HUES48 (cell line): ENCODE measurements around the gene CBLN3.

Source experiments
- H3K27ac ChIP-seq: one replicate; pipeline ENCODE4 v1.7.0; 2013; ENCODE audit warnings: low read depth, low read length, inconsistent platforms
- H3K27me3 ChIP-seq: 2 replicates; pipeline ENCODE4 v1.6.1; 2013; ENCODE audit warnings: mild to moderate bottlenecking, low read length; ENCODE audit not compliant: control insufficient read depth, insufficient read depth
- H3K36me3 ChIP-seq: 2 replicates; pipeline ENCODE4 v1.6.1; 2013; ENCODE audit warnings: low read length; ENCODE audit not compliant: control insufficient read depth, insufficient read depth
- H3K4me1 ChIP-seq: 2 replicates; pipeline ENCODE4 v1.6.1; 2013; ENCODE audit warnings: mild to moderate bottlenecking, low read length; ENCODE audit not compliant: control insufficient read depth, insufficient read depth
- H3K4me3 ChIP-seq: 2 replicates; pipeline ENCODE4 v1.5.1; 2013; ENCODE audit warnings: mild to moderate bottlenecking, low read depth, low read length
- H3K9ac ChIP-seq: 2 replicates; pipeline ENCODE4 v1.6.1; 2013; ENCODE audit warnings: mild to moderate bottlenecking, low read depth, low read length, moderate library complexity
- H3K9me3 ChIP-seq: 2 replicates; pipeline ENCODE4 v1.6.1; 2013; ENCODE audit warnings: low read length; ENCODE audit not compliant: control insufficient read depth, insufficient read depth

CBLN3 gene

GRCh38 chr14:24399999-24400718 lies 29.3 kb downstream of the CBLN3 start:
- Histone ChIP-seq H3K27me3 (no peaks in the 10 kb centered on the region), H3K27ac (no peak overlapping the region), H3K4me3 (peak overlapping the region; percentile 75), H3K36me3 (no peaks in the 10 kb centered on the region), H3K9ac (no peak overlapping the region), H3K4me1 (peaks cover 27% of the 10 kb centered on the region), H3K9me3 (no peaks in the 10 kb centered on the region)

- Histone ChIP-seq H3K36me3 (no peaks in the 10 kb centered on the region), H3K4me1 (peaks cover 25% of the 10 kb centered on the region), H3K9me3 (no peaks in the 10 kb centered on the region), H3K27me3 (no peaks in the 10 kb centered on the region), H3K4me3 (peak overlapping the region; percentile 75), H3K27ac (no peak overlapping the region), H3K9ac (no peak overlapping the region)
Observed at GRCh38 chr14:24399447-24399822, 30.0 kb downstream of the CBLN3 start.

GRCh38 chr14:24398653-24399446 lies 30.6 kb downstream of the CBLN3 start, which contains the start of gene NYNRIN:
TSS of gene NYNRIN (plus strand) at chr14:24399003. CDS start at chr14:24399247, 244 bp downstream.
- Histone ChIP-seq H3K4me3 (peak within 1 kb of the TSS; percentile 75), H3K27ac (peak within 1 kb of the TSS; percentile 23), H3K9me3 (no peaks in the 10 kb centered on the region), H3K27me3 (no peaks in the 10 kb centered on the region), H3K9ac (no peak within 1 kb of the TSS), H3K36me3 (no peaks in the 10 kb centered on the region), H3K4me1 (peaks cover 20% of the 10 kb centered on the region; the same call in 1 of the 2 replicates)

- no peaks in the 10 kb centered on the region for H3K9me3 ChIP-seq
- H3K27me3 ChIP-seq = no peaks in the 10 kb centered on the region
- no peaks in the 10 kb centered on the region for H3K36me3 ChIP-seq
- H3K4me1 ChIP-seq = peaks cover 17% of the 10 kb centered on the region; the same call in 1 of the 2 replicates
- peak overlapping the region; percentile 75; the same call in 1 of the 2 replicates for H3K4me3 ChIP-seq
- H3K9ac ChIP-seq = no peak overlapping the region
- no peak overlapping the region for H3K27ac ChIP-seq
Observed at GRCh38 chr14:24398293-24398652, 31.2 kb downstream of the CBLN3 start.

GRCh38 chr14:24397639-24398292 lies 31.7 kb downstream of the CBLN3 start:
- H3K27me3 ChIP-seq = no peaks in the 10 kb centered on the region
- H3K9ac ChIP-seq = no peak overlapping the region
- no peaks in the 10 kb centered on the region for H3K36me3 ChIP-seq
- H3K4me1 ChIP-seq = peaks cover 15% of the 10 kb centered on the region; the same call in 1 of the 2 replicates
- peak overlapping the region; percentile 9; the same call in 1 of the 2 replicates for H3K4me3 ChIP-seq
- no peaks in the 10 kb centered on the region for H3K9me3 ChIP-seq
- H3K27ac ChIP-seq = no peak overlapping the region

- Histone ChIP-seq H3K4me1 (peaks cover 24% of the 10 kb centered on the region), H3K27ac (no peak overlapping the region), H3K4me3 (no peak overlapping the region), H3K9ac (no peak overlapping the region), H3K27me3 (no peaks in the 10 kb centered on the region), H3K36me3 (no peaks in the 10 kb centered on the region), H3K9me3 (no peaks in the 10 kb centered on the region)
Observed at GRCh38 chr14:24395609-24396582, 33.6 kb downstream of the CBLN3 start.

GRCh38 chr14:24394275-24394674 lies 35.2 kb downstream of the CBLN3 start:
- H3K27ac ChIP-seq = no peak overlapping the region
- H3K4me1 ChIP-seq = peaks cover 16% of the 10 kb centered on the region
- H3K9me3 ChIP-seq = no peaks in the 10 kb centered on the region
- no peaks in the 10 kb centered on the region for H3K36me3 ChIP-seq
- no peaks in the 10 kb centered on the region for H3K27me3 ChIP-seq
- H3K9ac ChIP-seq = no peak overlapping the region
- no peak overlapping the region for H3K4me3 ChIP-seq

GRCh38 chr14:24392325-24393091 lies 37.0 kb downstream of the CBLN3 start:
- no peaks in the 10 kb centered on the region for H3K27me3 ChIP-seq
- no peaks in the 10 kb centered on the region for H3K9me3 ChIP-seq
- peaks cover 10% of the 10 kb centered on the region for H3K4me1 ChIP-seq
- H3K36me3 ChIP-seq = no peaks in the 10 kb centered on the region
- H3K27ac ChIP-seq = no peak overlapping the region
- no peak overlapping the region for H3K9ac ChIP-seq
- no peak overlapping the region for H3K4me3 ChIP-seq

GRCh38 chr14:24390701-24391468 lies 38.6 kb downstream of the CBLN3 start:
- Histone ChIP-seq H3K9me3 (no peaks in the 10 kb centered on the region), H3K4me3 (no peak overlapping the region), H3K9ac (no peak overlapping the region), H3K27me3 (no peaks in the 10 kb centered on the region), H3K27ac (no peak overlapping the region), H3K4me1 (peaks cover 10% of the 10 kb centered on the region), H3K36me3 (no peaks in the 10 kb centered on the region)
